B cell (primary cell): ENCODE data around the gene SEMA7A. TPM values are rescaled to one million over a fixed set of nuclear protein-coding genes. Genes with fewer than 3 reads are reported as not detected.

Experiments
- ATAC-seq: fragments of 200-7000 bp; cut with Tn5 transposase; one replicate; pipeline ENCODE4 v1.10.0; 2021; ENCODE audit warnings: low read depth, mild to moderate bottlenecking, moderate number of reproducible peaks, moderate library complexity
- CTCF ChIA-PET: fragments of 350-600 bp; sonication (Branson Sonifier 250); formaldehyde crosslinking; loops from one replicate; lab custom pipeline; 2021; ENCODE audit warnings: antibody characterized with exemption, inconsistent platforms; lab: Charles Lee
- POLR2A ChIA-PET: fragments of 350-600 bp; sonication (Branson Sonifier 250); formaldehyde crosslinking; loops from one replicate; lab custom pipeline; 2021; ENCODE audit warnings: antibody characterized with exemption; lab: Charles Lee
- DNase-seq: peaks from one replicate; pipeline ENCODE4 v3.0.0; 2013
- H2AFZ ChIP-seq: 2 replicates; pipeline ENCODE4 v1.6.1; 2012; ENCODE audit warnings: mild to moderate bottlenecking, low read depth, low read length; ENCODE audit not compliant: insufficient read depth, poor library complexity, severe bottlenecking
- H3K27ac ChIP-seq, 2 donors: 1 replicate in 1 of 2; 2 replicates in 1 of 2; pipeline ENCODE4 v1.5.1; 2012 to 2013; ENCODE audit warnings: low read length in 2 of 2, mild to moderate bottlenecking in 2 of 2, moderate library complexity in 1 of 2
- H3K27me3 ChIP-seq, 4 experiments: fragments of 200-600 bp in 1 of 4; sonication (generic) in 1 of 4; replicated peaks in 1 of 4; 1 replicate in 2 of 4; 2 replicates in 2 of 4; pipeline versions ENCODE4 v1.6.1 to v1.7.0; 2013 to 2016; ENCODE audit warnings: low read length in 3 of 4, mild to moderate bottlenecking in 2 of 4, mixed read lengths in 1 of 4, moderate library complexity in 1 of 4; ENCODE audit not compliant: insufficient read depth in 4 of 4, control insufficient read depth in 3 of 4; ENCODE audit errors: control extremely low read depth in 1 of 4
- H3K36me3 ChIP-seq, 2 experiments: replicated peaks in 1 of 2; 1 replicate in 1 of 2; 2 replicates in 1 of 2; pipeline versions ENCODE4 v1.6.1 to v1.7.1; 2013; ENCODE audit warnings: low read length in 1 of 2; ENCODE audit not compliant: insufficient read depth in 2 of 2, control insufficient read depth in 1 of 2; ENCODE audit errors: control extremely low read depth in 1 of 2, extremely low read depth in 1 of 2
- H3K4me1 ChIP-seq, 2 donors: fragments of 200-600 bp in 1 of 2; sonication (generic) in 1 of 2; 1 replicate in 1 of 2; 2 replicates in 1 of 2; pipeline versions ENCODE4 v1.5.1 to v1.6.1; 2013 to 2017; ENCODE audit warnings: low read length in 2 of 2; ENCODE audit not compliant: control insufficient read depth in 2 of 2, insufficient read depth in 2 of 2
- H3K4me2 ChIP-seq: replicated peaks from 2 replicates; pipeline ENCODE3; 2012; ENCODE audit warnings: mild to moderate bottlenecking, low read depth, low read length; ENCODE audit not compliant: poor library complexity, severe bottlenecking
- H3K4me3 ChIP-seq, 5 experiments: fragments of 200-600 bp in 1 of 5; sonication (generic) in 1 of 5; 1 replicate in 3 of 5; 2 replicates in 2 of 5; pipeline versions ENCODE4 v1.5.1 to v1.7.0; 2011 to 2016; ENCODE audit warnings: low read length in 4 of 5, mild to moderate bottlenecking in 4 of 5, low read depth in 2 of 5, control low read depth in 1 of 5, moderate library complexity in 1 of 5; ENCODE audit not compliant: insufficient read depth in 1 of 5; ENCODE audit errors: control extremely low read depth in 1 of 5, extremely low read depth in 1 of 5
- H3K79me2 ChIP-seq: fragments of 200-600 bp; sonication (generic); one replicate; pipeline ENCODE4 v1.6.0; 2016; ENCODE audit warnings: low read length; ENCODE audit not compliant: control insufficient read depth, insufficient read depth
- H3K9ac ChIP-seq: fragments of 200-600 bp; sonication (generic); 2 replicates; pipeline ENCODE4 v1.6.1; 2017; ENCODE audit warnings: mild to moderate bottlenecking, low read length, moderate library complexity
- H3K9me3 ChIP-seq, 3 donors: one replicate each; pipeline versions ENCODE4 v1.6.1 to v1.7.1; 2013; ENCODE audit warnings: low read length in 2 of 3; ENCODE audit not compliant: control insufficient read depth in 2 of 3, insufficient read depth in 1 of 3; ENCODE audit errors: control extremely low read depth in 1 of 3
- H4K20me1 ChIP-seq: 2 replicates; pipeline ENCODE4 v1.6.0; 2012; ENCODE audit warnings: mild to moderate bottlenecking, low read length; ENCODE audit not compliant: insufficient read depth, control insufficient read depth, poor library complexity, severe bottlenecking
- H3K27ac Mint-ChIP-seq: one replicate; pipeline ENCODE4 v1.8.0; 2021; ENCODE audit warnings: mixed read lengths
- H3K27me3 Mint-ChIP-seq: one replicate; pipeline ENCODE4 v1.8.0; 2021; ENCODE audit warnings: mixed read lengths
- H3K4me1 Mint-ChIP-seq: one replicate; pipeline ENCODE4 v1.8.0; 2021; ENCODE audit warnings: mixed read lengths
- H3K4me3 Mint-ChIP-seq: one replicate; pipeline ENCODE4 v1.8.0; 2021; ENCODE audit warnings: mixed read lengths
- H3K9me3 Mint-ChIP-seq: one replicate; pipeline ENCODE4 v1.8.0; 2022; ENCODE audit warnings: mixed read lengths; ENCODE audit not compliant: insufficient read depth
- EZH2 ChIP-seq: IDR thresholded peaks from 2 replicates; pipeline ENCODE4 v1.6.1; 2012; ENCODE audit warnings: borderline replicate concordance, low read depth, mild to moderate bottlenecking, moderate library complexity, low read length; ENCODE audit not compliant: insufficient read depth, poor library complexity, severe bottlenecking
- WGBS: methylation state at CpG from one replicate; pipeline ENCODE4 v1.1.5; 2013; ENCODE audit warnings: missing lambda C conversion rate; ENCODE audit not compliant: insufficient coverage; 5-methylcytosine and 5-hydroxymethylcytosine counted together
- intact Hi-C: fragments of 100-400 bp; cut with micrococcal nuclease; formaldehyde crosslinking; loops from one replicate; pipeline ENCODE4 v1.10.0; 2022
- polyA plus RNA-seq: library from polyadenylated mRNA; depleted of rRNA; stranded (reverse); fragments of >200 nt; gene quantifications from 2 replicates; pipeline ENCODE4 v1.2.3, GENCODE V29; 2012
- total RNA-seq, 2 donors: library from RNA; stranded (reverse); fragments of 120-200 nt in 1 of 2; gene quantifications; 1 replicate in 1 of 2; 2 replicates in 1 of 2; pipeline versions ENCODE4 v1.2.3 to v1.2.4, GENCODE V29; 2013 to 2022
- TF ChIP-seq, protein P1 (sequence below): fragments of 200-600 bp; IDR thresholded peaks from one replicate; pipeline ENCODE4 v1.8.0; 2022; ENCODE audit warnings: antibody characterized with exemption, mild to moderate bottlenecking

The SEMA7A gene
- total and polyA plus RNA-seq, 2 donors (not counting 1 experiment from before 2014, with no cell fraction given) = 42.0 to 44.2 TPM

DNA sequence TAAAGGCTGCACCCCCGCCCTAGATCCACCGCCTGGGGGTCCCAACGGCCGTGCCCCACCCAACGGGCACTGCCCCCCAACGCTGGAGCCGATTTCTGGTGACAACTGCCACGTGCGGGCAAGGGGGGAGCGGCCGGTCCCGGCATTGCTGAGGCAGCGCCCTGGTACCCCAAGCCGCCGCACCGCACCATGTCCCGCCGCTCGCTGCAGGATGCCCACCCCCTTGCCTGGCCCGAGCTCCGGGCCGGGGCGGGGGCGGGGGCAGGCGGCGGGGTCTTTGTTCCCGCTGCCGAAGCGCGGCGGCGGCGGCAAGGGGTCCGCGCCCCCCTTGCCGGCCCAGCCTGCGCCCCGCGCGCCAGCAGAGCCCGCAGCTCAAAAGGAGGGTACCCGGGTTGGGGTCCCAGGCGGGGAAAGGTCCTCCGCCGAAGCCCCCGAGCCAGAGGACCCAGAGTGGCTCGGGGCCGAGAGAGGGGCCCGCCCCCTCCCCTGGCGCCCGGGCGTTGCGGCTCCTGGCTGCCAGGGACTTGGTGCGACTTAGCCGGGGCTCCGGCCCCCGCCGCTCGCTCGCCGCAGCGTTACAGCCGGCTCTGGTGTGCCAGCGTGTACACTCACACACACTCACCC is 678 bp downstream of the SEMA7A start:
- H3K36me3 ChIP-seq = peaks cover 0 to 1% of the 10 kb centered on the region in 2 experiments
- peak overlapping the region; percentile 91 for H3K27ac Mint-ChIP-seq
- H3K4me3 ChIP-seq = peak overlapping the region; percentile 60 to 89 (median 82)
- H3K27me3 ChIP-seq = no peaks in the 10 kb centered on the region
- TF ChIP-seq EZH2 = no peak
- TF ChIP-seq, protein P1, sequence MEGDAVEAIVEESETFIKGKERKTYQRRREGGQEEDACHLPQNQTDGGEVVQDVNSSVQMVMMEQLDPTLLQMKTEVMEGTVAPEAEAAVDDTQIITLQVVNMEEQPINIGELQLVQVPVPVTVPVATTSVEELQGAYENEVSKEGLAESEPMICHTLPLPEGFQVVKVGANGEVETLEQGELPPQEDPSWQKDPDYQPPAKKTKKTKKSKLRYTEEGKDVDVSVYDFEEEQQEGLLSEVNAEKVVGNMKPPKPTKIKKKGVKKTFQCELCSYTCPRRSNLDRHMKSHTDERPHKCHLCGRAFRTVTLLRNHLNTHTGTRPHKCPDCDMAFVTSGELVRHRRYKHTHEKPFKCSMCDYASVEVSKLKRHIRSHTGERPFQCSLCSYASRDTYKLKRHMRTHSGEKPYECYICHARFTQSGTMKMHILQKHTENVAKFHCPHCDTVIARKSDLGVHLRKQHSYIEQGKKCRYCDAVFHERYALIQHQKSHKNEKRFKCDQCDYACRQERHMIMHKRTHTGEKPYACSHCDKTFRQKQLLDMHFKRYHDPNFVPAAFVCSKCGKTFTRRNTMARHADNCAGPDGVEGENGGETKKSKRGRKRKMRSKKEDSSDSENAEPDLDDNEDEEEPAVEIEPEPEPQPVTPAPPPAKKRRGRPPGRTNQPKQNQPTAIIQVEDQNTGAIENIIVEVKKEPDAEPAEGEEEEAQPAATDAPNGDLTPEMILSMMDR = no peak
- H3K4me1 ChIP-seq = peaks cover 59 to 71% of the 10 kb centered on the region in 2 donors
- WGBS = under 1% methylated on average over 64 of the region's 64 CpGs
- H3K9me3 Mint-ChIP-seq = no peaks in the 10 kb centered on the region
- peak overlapping the region; percentile 96 for H3K4me3 Mint-ChIP-seq
- H4K20me1 ChIP-seq = peaks cover 47% of the 10 kb centered on the region
- H3K27ac ChIP-seq = peak overlapping the region; percentile 34 to 88
- ChIA-PET POLR2A (interaction anchor here (0.8 to 4.7 kb wide), 4 partner anchors 30 to 55 kb away, joined by 3 to 35 read pairs (median 18); no protein-coding TSS in a partner anchor), CTCF (interaction anchor here (7.9 to 26.1 kb wide), 2 partner anchors 7 to 53 kb away, joined by 66 to 855 read pairs; no protein-coding TSS in a partner anchor)
- ATAC-seq = no peak
- peak; percentile 40 for DNase-seq
- no peaks in the 10 kb centered on the region for H3K27me3 Mint-ChIP-seq
- peaks cover 57% of the 10 kb centered on the region for H3K79me2 ChIP-seq
- intact Hi-C loops = loop anchor here (1.0 to 10.0 kb wide), 2 partner anchors 30 to 352 kb away; partner anchors contain the start of gene CSK
- H3K9me3 ChIP-seq = no peaks in the 10 kb centered on the region
- peak overlapping the region; percentile 86 for H3K9ac ChIP-seq
- H2AFZ ChIP-seq = peak overlapping the region; percentile 62
- peak overlapping the region; percentile 91 for H3K4me2 ChIP-seq
- peaks cover 74% of the 10 kb centered on the region for H3K4me1 Mint-ChIP-seq
